Kidney capillary endothelial cell (primary cell): Measurements from ENCODE around the gene NEK3.
"Not testable (repeated sequence)": the region's sequence is repeated elsewhere in the genome, so short reads cannot be mapped to it uniquely, and the experiment has no call there.

Experiments used
- DNase-seq: peaks from one replicate; pipeline ENCODE4 v3.0.0-alpha.2; 2018; ENCODE audit warnings: low spot score

NEK3 gene

DNA sequence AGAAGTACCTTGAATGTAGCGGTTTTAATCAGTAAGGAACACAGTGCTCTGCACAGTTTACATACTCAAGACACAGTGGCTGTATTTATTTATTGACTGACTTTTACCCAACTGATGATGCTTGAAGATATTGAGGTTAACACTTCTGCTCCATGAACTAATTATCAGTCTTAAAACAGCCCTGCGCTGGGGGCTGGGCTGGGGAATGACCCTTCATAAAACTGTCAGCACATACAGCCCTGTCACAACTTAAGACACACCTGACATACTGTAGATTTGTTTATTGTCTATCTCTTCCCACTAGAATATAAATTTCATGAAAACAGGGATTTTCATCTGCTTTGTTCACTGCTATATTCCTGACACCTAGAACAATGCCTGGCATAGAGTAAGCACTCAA, 41.3 kb downstream of the NEK3 start:
- no peak for DNase-seq

DNA sequence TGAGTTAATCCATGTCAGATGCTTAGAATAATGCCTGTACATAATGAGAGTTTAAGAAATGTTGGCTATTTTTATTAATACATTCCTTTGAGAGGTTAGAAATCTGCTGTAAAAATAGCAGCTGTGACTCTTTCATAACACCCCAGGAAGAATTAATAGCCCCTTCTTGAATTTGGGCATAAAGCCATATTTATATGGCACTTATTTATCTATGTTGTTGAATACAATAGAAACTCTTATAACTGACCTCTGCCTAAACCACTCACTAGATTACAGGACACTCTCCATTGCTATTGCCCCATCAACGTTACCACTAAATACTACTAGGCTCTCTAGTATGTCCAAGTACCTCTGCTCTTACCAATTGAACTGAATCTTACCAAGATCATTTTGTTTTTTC, 46.8 kb downstream of the NEK3 start:
- no peak for DNase-seq

DNA sequence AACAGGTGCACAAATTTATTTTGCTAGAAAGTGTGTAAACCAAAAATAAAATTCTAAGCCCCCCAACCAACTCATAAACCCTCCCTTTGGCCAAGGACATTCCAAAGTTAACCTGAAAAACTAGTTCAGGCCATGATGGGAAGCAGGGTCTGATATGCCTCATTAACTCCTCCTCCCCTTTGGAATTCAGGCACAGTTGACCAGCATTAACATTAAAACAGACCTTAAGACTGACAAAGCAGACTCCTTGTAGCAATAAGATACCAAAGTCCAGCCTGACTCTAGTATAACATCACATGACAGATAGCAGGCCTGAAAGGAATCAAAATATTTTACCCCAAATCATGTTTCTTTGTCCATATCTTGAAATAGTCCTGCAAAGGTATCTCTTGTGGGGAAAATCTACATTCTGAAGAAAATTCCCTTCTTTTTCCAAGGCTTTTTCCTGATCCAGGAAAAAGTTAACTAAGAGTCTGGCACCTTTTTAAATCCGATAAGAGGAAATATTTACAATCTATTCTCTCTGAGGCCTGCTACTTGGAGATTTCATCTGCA, 50.2 kb downstream of the NEK3 start:
- no peak for DNase-seq

DNA sequence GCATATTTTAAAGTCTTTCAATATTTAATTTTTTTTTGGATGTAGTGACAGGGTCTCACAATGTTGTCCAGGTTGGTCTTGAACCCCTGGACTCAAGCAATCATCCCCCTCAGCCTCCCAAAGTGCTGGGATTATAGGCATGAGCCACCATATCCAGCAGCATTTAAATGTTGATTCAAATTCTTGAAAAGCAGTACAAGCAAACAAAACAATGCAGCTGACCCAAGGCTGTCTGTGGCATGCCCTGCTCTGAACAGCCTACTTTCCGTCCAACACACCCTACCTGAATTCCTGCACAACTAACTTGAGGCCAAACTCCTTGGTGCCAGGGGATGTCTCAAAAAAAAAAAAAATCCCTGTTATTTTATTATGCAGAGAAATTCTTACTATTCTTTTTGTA, 53.6 kb downstream of the NEK3 start:
- DNase-seq = no peak

DNA sequence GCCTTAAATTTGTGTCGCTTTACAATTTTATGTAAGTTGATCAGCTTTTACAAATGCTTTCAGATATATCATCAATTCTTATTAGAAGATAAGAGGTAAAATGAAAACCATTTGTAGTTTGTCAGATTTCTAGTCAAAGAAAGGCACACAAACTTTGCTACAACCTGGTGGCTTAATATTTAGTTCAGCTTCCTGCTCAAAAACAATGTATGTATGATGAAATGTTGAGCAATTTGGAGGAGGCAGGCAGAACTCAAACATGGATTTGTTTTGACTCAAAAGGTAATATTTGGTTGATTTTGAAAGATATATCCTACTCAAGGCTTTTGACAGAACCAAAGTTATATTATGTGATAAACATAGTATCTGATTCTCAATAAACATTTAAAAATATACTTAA, 54.8 kb downstream of the NEK3 start:
- no peak for DNase-seq

DNA sequence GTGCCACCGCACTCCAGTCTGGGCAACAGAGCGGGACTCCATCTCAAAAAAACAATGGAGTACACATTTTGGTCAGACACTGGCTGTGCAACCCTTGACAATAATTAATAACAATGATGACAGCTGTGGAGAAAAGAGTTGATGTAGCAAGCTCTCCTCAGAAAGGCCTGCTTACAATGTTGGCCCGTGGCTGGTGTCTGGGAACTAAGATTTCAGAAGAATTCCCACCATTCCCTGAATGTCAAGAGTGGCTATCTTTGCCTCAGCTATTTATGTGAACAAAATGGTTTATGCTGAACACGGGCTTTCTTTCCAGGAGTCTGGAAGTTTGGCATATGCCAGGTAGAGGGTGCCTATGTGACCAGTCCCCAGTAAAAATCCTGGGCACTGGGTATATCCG, 56.0 kb downstream of the NEK3 start:
- no peak for DNase-seq

DNA sequence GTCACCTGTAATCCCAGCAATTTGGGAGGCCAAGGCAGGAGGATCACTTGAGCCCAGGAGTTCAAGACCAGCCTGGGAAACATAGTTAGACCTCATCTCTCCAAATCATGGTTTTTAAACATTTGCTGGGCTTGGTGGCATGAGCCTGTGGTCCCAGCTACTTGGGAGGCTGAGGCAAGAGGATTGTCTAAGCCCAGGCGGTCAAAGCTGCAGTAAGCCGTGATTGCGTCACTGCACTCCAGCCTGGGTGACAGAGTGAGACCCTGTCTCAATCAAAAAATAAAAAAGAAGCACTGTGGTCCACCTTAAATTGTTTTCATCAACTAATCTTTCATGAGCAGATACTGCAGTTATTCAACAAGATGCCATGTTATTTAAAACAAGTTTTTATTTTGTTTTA, 57.0 kb downstream of the NEK3 start:
- not testable (repeated sequence) for DNase-seq

DNA sequence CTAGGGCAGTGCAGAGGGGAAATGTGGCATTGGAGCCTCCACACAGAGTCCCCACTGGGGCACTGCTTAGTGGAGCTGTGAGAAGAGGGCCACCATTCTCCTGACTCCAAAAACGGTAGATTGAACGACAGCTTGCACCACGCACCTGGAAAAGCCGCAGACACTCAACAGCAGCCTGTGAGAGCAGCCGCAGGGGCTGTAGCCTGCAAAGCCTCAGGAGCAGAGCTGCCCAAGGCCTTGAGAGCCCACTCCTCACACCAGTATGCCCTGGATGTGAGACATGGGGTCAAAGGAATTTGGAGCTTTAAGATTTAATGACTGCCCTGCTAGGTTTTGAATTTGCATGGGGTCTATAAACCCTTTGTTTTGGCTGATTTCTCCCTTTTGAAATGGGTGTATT, 62.2 kb downstream of the NEK3 start:
- DNase-seq = no peak

DNA sequence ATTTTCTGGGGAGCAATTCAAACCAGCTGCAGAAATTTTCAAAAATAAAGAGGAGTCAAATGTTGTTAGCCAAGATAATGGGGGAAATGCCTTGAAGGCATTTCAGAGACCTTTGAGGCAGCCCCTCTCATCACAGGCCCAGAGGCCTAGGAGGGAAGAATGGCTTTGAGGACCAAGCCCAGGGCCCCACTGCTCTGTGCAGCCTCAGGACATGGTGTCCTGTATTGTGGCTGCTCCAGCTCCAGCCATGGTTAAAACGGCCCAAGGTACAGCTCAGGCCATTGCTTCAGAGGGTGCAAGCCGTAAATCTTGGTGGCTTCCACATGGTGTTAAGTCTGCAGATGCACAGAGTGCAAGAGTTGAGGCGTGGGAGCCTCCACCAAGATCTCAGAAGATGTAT, 62.6 kb downstream of the NEK3 start:
- DNase-seq = no peak

DNA sequence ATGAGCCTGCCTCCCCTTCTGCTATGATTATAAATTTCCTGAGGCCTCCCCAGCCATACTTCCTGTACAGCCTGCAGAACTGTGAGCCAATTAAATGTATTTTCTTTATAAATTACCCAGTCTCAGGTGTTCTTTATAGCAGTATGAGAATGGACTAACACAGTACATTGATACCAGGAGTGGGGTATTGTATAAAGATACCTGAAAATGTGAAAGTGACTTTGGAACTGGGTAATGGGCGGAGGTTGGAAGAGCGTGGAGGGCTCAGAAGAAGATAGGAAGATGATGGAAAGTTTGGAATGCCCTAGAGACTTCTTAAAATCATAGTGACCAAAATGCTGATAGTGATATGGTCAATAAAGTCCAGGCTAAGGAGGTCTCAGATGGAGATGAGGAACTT, 63.3 kb downstream of the NEK3 start:
- no peak for DNase-seq

DNA sequence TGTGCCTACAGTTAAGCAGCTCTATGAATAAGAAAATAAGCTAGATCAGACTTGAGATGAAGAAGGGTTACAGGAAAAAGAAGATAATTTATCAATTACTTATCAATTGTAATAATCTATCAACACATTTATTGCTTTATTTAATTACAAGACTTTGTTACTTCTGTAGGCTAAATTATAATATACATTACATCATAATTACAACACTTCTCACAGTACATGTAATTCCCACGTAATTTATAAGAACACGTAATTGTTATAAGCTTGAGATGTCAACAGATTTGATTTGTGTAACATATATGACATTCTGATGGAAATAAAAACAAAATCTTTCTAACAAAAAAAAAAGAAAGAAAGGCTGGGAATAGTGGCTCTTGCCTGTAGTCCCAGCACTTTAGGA, 67.3 kb downstream of the NEK3 start:
- DNase-seq = no peak

DNA sequence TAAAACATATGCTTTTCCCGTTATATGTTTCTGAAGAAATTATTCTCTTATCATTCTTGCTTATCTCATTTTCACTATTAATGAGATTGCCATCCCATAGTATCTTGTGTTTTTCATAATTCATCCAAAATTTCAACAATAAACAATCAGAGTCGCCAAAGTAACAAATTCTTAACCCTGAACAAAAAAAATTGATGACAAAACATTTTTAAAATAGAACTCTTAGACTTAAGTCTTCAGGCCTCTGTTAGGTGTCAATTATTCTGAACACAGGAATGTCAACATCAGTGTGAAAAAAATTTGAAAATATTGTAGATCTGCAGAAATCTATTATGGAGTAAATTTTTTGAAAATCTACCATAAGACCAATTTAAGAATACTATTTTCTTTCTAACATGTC, 67.9 kb downstream of the NEK3 start:
- no peak for DNase-seq

DNA sequence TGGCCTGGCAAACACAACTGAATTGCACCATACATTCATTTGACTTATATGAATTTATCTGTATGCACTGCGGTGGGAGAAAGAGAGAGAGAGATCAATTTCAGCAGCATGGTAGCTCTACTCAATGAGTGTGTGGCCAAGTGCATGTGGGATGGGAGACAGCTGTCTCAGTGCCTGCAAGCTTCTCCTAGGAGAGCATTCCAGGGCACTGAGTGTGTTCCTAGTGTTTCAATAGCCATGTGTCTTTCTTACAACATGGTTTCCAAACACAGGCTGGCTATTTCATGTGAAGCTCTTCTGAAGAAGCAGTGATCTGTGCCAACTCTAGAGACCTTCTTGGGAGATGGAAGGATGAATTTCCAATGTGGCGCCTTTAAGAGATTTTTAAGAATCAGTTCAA, 74.0 kb downstream of the NEK3 start:
- DNase-seq = no peak

DNA sequence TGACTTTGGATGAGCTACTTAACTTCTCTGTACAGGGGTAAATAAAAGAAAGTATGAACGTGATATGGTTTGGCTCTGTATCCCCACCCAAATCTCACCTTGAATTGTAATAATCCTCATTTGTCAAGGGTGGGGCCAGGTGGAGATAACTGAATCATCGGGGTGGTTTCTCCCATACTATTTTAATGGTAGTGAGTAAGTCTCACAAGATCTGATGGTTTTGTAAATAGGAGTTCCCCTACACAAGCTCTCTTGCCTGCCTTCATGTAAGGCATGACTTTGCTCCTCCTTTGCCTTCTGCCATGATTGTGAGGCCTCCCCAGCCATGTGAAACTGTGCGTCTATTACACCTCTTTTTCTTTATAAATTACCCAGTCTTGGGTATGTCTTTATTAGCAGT, 74.4 kb downstream of the NEK3 start:
- not testable (repeated sequence) for DNase-seq
